Loucy (cell line): Measurements from ENCODE around the gene CYSTM1.

Experiments
- H2AFZ ChIP-seq: fragments of 200-600 bp; sonication (generic); 2 replicates; pipeline ENCODE4 v1.6.0; 2016; ENCODE audit warnings: antibody characterized with exemption, mild to moderate bottlenecking, low read length, moderate library complexity
- H3F3A ChIP-seq: fragments of 200-600 bp; 2 replicates; pipeline ENCODE4 v1.6.0; 2016; ENCODE audit warnings: antibody characterized with exemption, low read depth, mild to moderate bottlenecking
- H3K27me3 ChIP-seq: fragments of 200-600 bp; sonication (generic); 2 replicates; pipeline ENCODE4 v1.6.1; 2014; ENCODE audit warnings: low read length, mild to moderate bottlenecking; ENCODE audit not compliant: insufficient read depth, poor library complexity, severe bottlenecking
- H3K36me3 ChIP-seq: fragments of 200-600 bp; sonication (generic); 2 replicates; pipeline ENCODE4 v1.6.1; 2016; ENCODE audit warnings: low read length; ENCODE audit not compliant: insufficient read depth
- H3K4me1 ChIP-seq: fragments of 200-600 bp; sonication (generic); 2 replicates; pipeline ENCODE4 v1.5.1; 2014; ENCODE audit warnings: low read length, mild to moderate bottlenecking; ENCODE audit not compliant: insufficient read depth, poor library complexity, severe bottlenecking
- H3K4me2 ChIP-seq: fragments of 200-600 bp; sonication (generic); 2 replicates; pipeline ENCODE4 v1.6.0; 2014; ENCODE audit warnings: antibody characterized with exemption, low read length, low read depth, mild to moderate bottlenecking; ENCODE audit not compliant: poor library complexity, severe bottlenecking
- H3K4me3 ChIP-seq: fragments of 200-600 bp; sonication (generic); 2 replicates; pipeline ENCODE4 v1.5.1; 2014; ENCODE audit warnings: low read length, mild to moderate bottlenecking, mixed read lengths; ENCODE audit not compliant: poor library complexity, severe bottlenecking
- H3K79me2 ChIP-seq: fragments of 200-600 bp; sonication (generic); 2 replicates; pipeline ENCODE4 v1.6.1; 2014; ENCODE audit warnings: low read length; ENCODE audit not compliant: insufficient read depth
- H3K9ac ChIP-seq: fragments of 200-600 bp; sonication (generic); 2 replicates; pipeline ENCODE4 v1.6.0; 2014; ENCODE audit warnings: mild to moderate bottlenecking, low read depth, low read length, moderate library complexity; ENCODE audit not compliant: poor library complexity, severe bottlenecking
- H3K9me2 ChIP-seq: fragments of 200-600 bp; sonication (generic); replicated peaks from 2 replicates; pipeline ENCODE4 v1.6.1; 2016; ENCODE audit warnings: low read depth, low read length, mixed read lengths
- H3K9me3 ChIP-seq: fragments of 200-600 bp; sonication (generic); 2 replicates; pipeline ENCODE4 v1.6.1; 2014; ENCODE audit warnings: mild to moderate bottlenecking, antibody characterized with exemption, low read length, low read depth; ENCODE audit not compliant: insufficient read depth
- H4K20me1 ChIP-seq: fragments of 200-600 bp; sonication (generic); 2 replicates; pipeline ENCODE4 v1.6.0; 2014; ENCODE audit warnings: antibody characterized with exemption, low read length, mild to moderate bottlenecking; ENCODE audit not compliant: insufficient read depth, poor library complexity, severe bottlenecking
- EZH2phosphoT487 ChIP-seq: fragments of 200-600 bp; IDR thresholded peaks from 2 replicates; pipeline ENCODE4 v1.6.1; 2018; ENCODE audit warnings: antibody characterized with exemption, mild to moderate bottlenecking, moderate library complexity, borderline replicate concordance
- TF ChIP-seq, protein P1 (sequence below): fragments of 200-600 bp; sonication (generic); conservative IDR thresholded peaks from 2 replicates; pipeline ENCODE4 v1.5.1; 2014; ENCODE audit warnings: mild to moderate bottlenecking, antibody characterized with exemption, low read length

CYSTM1 gene

GRCh38 chr5:140245926-140246325 lies 70.9 kb downstream of the CYSTM1 start:
- Histone ChIP-seq H4K20me1 (no peaks in the 10 kb centered on the region), H3K79me2 (0 out of 2 replicates have a peak, but pooled peaks cover 10% of the 10 kb centered on the region), H3K4me2 (no peak overlapping the region), H3K9me3 (no peaks in the 10 kb centered on the region), H3K4me3 (no peak overlapping the region), H2AFZ (no peak overlapping the region), H3K36me3 (peaks cover 34% of the 10 kb centered on the region; the same call in 1 of the 2 replicates), H3K27me3 (no peaks in the 10 kb centered on the region), H3F3A (no peaks in the 10 kb centered on the region), H3K4me1 (peaks cover 8% of the 10 kb centered on the region), H3K9me2 (no peaks in the 10 kb centered on the region), H3K9ac (no peak overlapping the region)
- no peak for TF ChIP-seq EZH2phosphoT487
- TF ChIP-seq, protein P1, sequence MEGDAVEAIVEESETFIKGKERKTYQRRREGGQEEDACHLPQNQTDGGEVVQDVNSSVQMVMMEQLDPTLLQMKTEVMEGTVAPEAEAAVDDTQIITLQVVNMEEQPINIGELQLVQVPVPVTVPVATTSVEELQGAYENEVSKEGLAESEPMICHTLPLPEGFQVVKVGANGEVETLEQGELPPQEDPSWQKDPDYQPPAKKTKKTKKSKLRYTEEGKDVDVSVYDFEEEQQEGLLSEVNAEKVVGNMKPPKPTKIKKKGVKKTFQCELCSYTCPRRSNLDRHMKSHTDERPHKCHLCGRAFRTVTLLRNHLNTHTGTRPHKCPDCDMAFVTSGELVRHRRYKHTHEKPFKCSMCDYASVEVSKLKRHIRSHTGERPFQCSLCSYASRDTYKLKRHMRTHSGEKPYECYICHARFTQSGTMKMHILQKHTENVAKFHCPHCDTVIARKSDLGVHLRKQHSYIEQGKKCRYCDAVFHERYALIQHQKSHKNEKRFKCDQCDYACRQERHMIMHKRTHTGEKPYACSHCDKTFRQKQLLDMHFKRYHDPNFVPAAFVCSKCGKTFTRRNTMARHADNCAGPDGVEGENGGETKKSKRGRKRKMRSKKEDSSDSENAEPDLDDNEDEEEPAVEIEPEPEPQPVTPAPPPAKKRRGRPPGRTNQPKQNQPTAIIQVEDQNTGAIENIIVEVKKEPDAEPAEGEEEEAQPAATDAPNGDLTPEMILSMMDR, result no peak

GRCh38 chr5:140246378-140247122 lies 71.6 kb downstream of the CYSTM1 start:
- Histone ChIP-seq H3F3A (no peaks in the 10 kb centered on the region), H3K79me2 (0 out of 2 replicates have a peak, but pooled peaks cover 10% of the 10 kb centered on the region), H3K9ac (no peak overlapping the region), H3K4me3 (no peak overlapping the region), H3K4me1 (peaks cover 8% of the 10 kb centered on the region), H4K20me1 (no peaks in the 10 kb centered on the region), H3K9me2 (no peaks in the 10 kb centered on the region), H3K9me3 (no peaks in the 10 kb centered on the region), H3K27me3 (no peaks in the 10 kb centered on the region), H3K36me3 (peaks cover 34% of the 10 kb centered on the region; the same call in 1 of the 2 replicates), H2AFZ (no peak overlapping the region), H3K4me2 (no peak overlapping the region)
- TF ChIP-seq EZH2phosphoT487, result no peak
- TF ChIP-seq, protein P1, result no peak

DNA sequence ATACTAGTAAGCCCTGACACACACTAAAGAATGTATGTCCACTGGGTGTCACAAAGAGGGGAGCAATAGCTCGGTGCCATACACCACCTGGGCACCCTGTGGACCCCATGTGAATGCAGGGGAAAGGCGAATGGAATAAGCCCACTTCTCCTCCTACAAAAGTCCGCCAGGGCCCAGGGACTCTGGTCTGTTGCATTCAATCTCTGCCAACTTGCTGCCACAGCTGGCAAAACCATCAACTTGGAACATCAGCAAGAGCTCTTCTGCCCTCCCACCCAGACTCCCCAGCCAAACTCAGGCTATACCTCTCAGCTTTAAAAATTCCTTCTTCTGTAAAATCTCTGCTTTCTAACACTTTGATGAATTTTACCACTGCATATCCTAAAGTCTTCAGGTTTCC lies 73.4 kb downstream of the CYSTM1 start:
- Histone ChIP-seq H2AFZ (no peak overlapping the region), H3K4me3 (no peak overlapping the region), H3K4me1 (peaks cover 15% of the 10 kb centered on the region), H3K4me2 (no peak overlapping the region), H3K27me3 (no peaks in the 10 kb centered on the region), H3K79me2 (peaks cover 25% of the 10 kb centered on the region), H3K9me3 (no peaks in the 10 kb centered on the region), H3F3A (no peaks in the 10 kb centered on the region), H3K36me3 (peaks cover 34% of the 10 kb centered on the region; the same call in 1 of the 2 replicates), H3K9me2 (no peaks in the 10 kb centered on the region), H3K9ac (no peak overlapping the region), H4K20me1 (peaks cover 7% of the 10 kb centered on the region)
- TF ChIP-seq EZH2phosphoT487, result no peak
- TF ChIP-seq, protein P1, result no peak
